SK-N-SH treated with all-trans-retinoic acid at 6 μM for 48 hours (cell line): ENCODE measurements around the gene CCDC8.

Source experiments
- ATAC-seq: fragments of 200-7000 bp; cut with Tn5 transposase; 3 replicates; pipeline ENCODE4 v1.9.1; 2020; ENCODE audit warnings: mild to moderate bottlenecking, moderate library complexity
- ARNTL ChIP-seq: fragments of 450-650 bp; formaldehyde crosslinking; IDR thresholded peaks from 2 replicates; pipeline ENCODE4 v1.5.0; 2020; ENCODE audit warnings: low read depth, mild to moderate bottlenecking, moderate library complexity, borderline replicate concordance
- BACH2 ChIP-seq: fragments of 250-450 bp; sonication (Bioruptor Pico); IDR thresholded peaks from 2 replicates; pipeline ENCODE4 v1.9.0; 2021; ENCODE audit warnings: mild to moderate bottlenecking, borderline replicate concordance
- CSDC2 ChIP-seq: fragments of 250-450 bp; sonication (Bioruptor Pico); IDR thresholded peaks from 2 replicates; pipeline ENCODE4 v1.5.0; 2020; ENCODE audit warnings: mild to moderate bottlenecking, moderate library complexity
- ESRRG ChIP-seq: fragments of 250-450 bp; sonication (Bioruptor Pico); IDR thresholded peaks from 2 replicates; pipeline ENCODE4 v1.6.1; 2021; ENCODE audit warnings: mild to moderate bottlenecking
- OSR1 ChIP-seq: fragments of 250-450 bp; sonication (Bioruptor Pico); IDR thresholded peaks from 2 replicates; pipeline ENCODE4 v1.8.0; 2022; ENCODE audit warnings: moderate library complexity, mild to moderate bottlenecking, inconsistent platforms
- PATZ1 ChIP-seq: fragments of 250-450 bp; sonication (Bioruptor Pico); IDR thresholded peaks from 2 replicates; pipeline ENCODE4 v1.8.0; 2020; ENCODE audit warnings: mild to moderate bottlenecking, moderate library complexity, borderline replicate concordance
- POU6F1 ChIP-seq: fragments of 250-450 bp; sonication (Bioruptor Pico); IDR thresholded peaks from 2 replicates; pipeline ENCODE4 v1.8.0; 2021; ENCODE audit warnings: low read depth, mild to moderate bottlenecking, moderate library complexity, borderline replicate concordance
- RARB ChIP-seq: fragments of 250-450 bp; sonication (Bioruptor Pico); IDR thresholded peaks from 2 replicates; pipeline ENCODE4 v1.8.0; 2021; ENCODE audit warnings: mild to moderate bottlenecking, moderate library complexity
- SNAI2 ChIP-seq: fragments of 250-450 bp; sonication (Bioruptor Pico); IDR thresholded peaks from 2 replicates; pipeline ENCODE4 v1.5.0; 2020; ENCODE audit warnings: mild to moderate bottlenecking, moderate library complexity
- TCF4 ChIP-seq: fragments of 250-450 bp; sonication (Bioruptor Pico); IDR thresholded peaks from 2 replicates; pipeline ENCODE4 v1.8.0; 2021; ENCODE audit warnings: mild to moderate bottlenecking, moderate library complexity, borderline replicate concordance
- TOX ChIP-seq: fragments of 250-450 bp; sonication (Bioruptor Pico); IDR thresholded peaks from 2 replicates; pipeline ENCODE4 v1.8.0; 2021; ENCODE audit warnings: mild to moderate bottlenecking, moderate library complexity, borderline replicate concordance
- TSHZ2 ChIP-seq: fragments of 250-450 bp; sonication (Bioruptor Pico); IDR thresholded peaks from 2 replicates; pipeline ENCODE4 v1.5.0; 2020; ENCODE audit warnings: mild to moderate bottlenecking, moderate library complexity
- ZC3H10 ChIP-seq: fragments of 250-450 bp; sonication (Bioruptor Pico); IDR thresholded peaks from 2 replicates; pipeline ENCODE4 v1.5.1; 2021; ENCODE audit warnings: mild to moderate bottlenecking, moderate library complexity
- ZFP3 ChIP-seq: fragments of 250-450 bp; sonication (Bioruptor Pico); IDR thresholded peaks from 2 replicates; pipeline ENCODE4 v1.5.0; 2020; ENCODE audit warnings: mild to moderate bottlenecking, moderate library complexity
- ZFP30 ChIP-seq: fragments of 450-650 bp; formaldehyde crosslinking; IDR thresholded peaks from 2 replicates; pipeline ENCODE4 v1.5.0; 2022; ENCODE audit warnings: mild to moderate bottlenecking, moderate library complexity
- ZNF565 ChIP-seq: fragments of 450-650 bp; formaldehyde crosslinking; conservative IDR thresholded peaks from 2 replicates; pipeline ENCODE4 v1.5.0; 2020; ENCODE audit warnings: low read depth, mild to moderate bottlenecking, moderate library complexity
- ZNF70 ChIP-seq: fragments of 450-650 bp; formaldehyde crosslinking; IDR thresholded peaks from 2 replicates; pipeline ENCODE4 v1.5.0; 2020; ENCODE audit warnings: mild to moderate bottlenecking, moderate library complexity
- ZNF8 ChIP-seq: fragments of 450-650 bp; formaldehyde crosslinking; IDR thresholded peaks from 2 replicates; pipeline ENCODE4 v1.5.0; 2020; ENCODE audit warnings: mild to moderate bottlenecking, moderate library complexity
- TF ChIP-seq, protein P1 (sequence below): fragments of 250-450 bp; sonication (Bioruptor Pico); IDR thresholded peaks from 2 replicates; pipeline ENCODE4 v1.5.1; 2021; ENCODE audit warnings: mild to moderate bottlenecking, moderate library complexity
- TF ChIP-seq, protein P2 (sequence below): fragments of 250-450 bp; sonication (Bioruptor Pico); IDR thresholded peaks from 2 replicates; pipeline ENCODE4 v1.5.1; 2020; ENCODE audit warnings: low read depth, mild to moderate bottlenecking, moderate library complexity

CCDC8 gene

GRCh38 chr19:46386151-46386550, 27.2 kb downstream of the CCDC8 start:
- ATAC-seq: no peak
- TF ChIP-seq ZNF70 (CRISPR knock-in tag) (no peak), POU6F1 (CRISPR knock-in tag) (no peak), PATZ1 (no peak), ZNF565 (CRISPR knock-in tag) (no peak), TSHZ2 (no peak), ZNF8 (no peak), SNAI2 (CRISPR knock-in tag) (no peak), ESRRG (CRISPR knock-in tag) (no peak), RARB (CRISPR knock-in tag) (no peak), ZFP30 (CRISPR knock-in tag) (no peak), TOX (no peak), ARNTL (no peak), CSDC2 (no peak), BACH2 (CRISPR knock-in tag) (no peak), TCF4 (no peak)
- TF ChIP-seq, protein P1, sequence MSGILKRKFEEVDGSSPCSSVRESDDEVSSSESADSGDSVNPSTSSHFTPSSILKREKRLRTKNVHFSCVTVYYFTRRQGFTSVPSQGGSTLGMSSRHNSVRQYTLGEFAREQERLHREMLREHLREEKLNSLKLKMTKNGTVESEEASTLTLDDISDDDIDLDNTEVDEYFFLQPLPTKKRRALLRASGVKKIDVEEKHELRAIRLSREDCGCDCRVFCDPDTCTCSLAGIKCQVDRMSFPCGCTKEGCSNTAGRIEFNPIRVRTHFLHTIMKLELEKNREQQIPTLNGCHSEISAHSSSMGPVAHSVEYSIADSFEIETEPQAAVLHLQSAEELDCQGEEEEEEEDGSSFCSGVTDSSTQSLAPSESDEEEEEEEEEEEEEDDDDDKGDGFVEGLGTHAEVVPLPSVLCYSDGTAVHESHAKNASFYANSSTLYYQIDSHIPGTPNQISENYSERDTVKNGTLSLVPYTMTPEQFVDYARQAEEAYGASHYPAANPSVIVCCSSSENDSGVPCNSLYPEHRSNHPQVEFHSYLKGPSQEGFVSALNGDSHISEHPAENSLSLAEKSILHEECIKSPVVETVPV (CRISPR knock-in tag): no peak
- TF ChIP-seq, protein P2, sequence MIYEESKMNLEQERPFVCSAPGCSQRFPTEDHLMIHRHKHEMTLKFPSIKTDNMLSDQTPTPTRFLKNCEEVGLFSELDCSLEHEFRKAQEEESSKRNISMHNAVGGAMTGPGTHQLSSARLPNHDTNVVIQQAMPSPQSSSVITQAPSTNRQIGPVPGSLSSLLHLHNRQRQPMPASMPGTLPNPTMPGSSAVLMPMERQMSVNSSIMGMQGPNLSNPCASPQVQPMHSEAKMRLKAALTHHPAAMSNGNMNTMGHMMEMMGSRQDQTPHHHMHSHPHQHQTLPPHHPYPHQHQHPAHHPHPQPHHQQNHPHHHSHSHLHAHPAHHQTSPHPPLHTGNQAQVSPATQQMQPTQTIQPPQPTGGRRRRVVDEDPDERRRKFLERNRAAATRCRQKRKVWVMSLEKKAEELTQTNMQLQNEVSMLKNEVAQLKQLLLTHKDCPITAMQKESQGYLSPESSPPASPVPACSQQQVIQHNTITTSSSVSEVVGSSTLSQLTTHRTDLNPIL: no peak

GRCh38 chr19:46385636-46386035, 27.7 kb downstream of the CCDC8 start:
- ATAC-seq: no peak
- TF ChIP-seq OSR1 (CRISPR knock-in tag) (no peak), ZNF70 (CRISPR knock-in tag) (no peak), RARB (CRISPR knock-in tag) (no peak), PATZ1 (no peak), ZFP3 (no peak), CSDC2 (no peak), ARNTL (no peak), ESRRG (CRISPR knock-in tag) (no peak), TOX (no peak), SNAI2 (CRISPR knock-in tag) (no peak), POU6F1 (CRISPR knock-in tag) (no peak), ZFP30 (CRISPR knock-in tag) (no peak), ZC3H10 (no peak), ZNF565 (CRISPR knock-in tag) (no peak)
- TF ChIP-seq, protein P2: no peak
- TF ChIP-seq, protein P1 (CRISPR knock-in tag): no peak
